HG03175 (cell line): ENCODE data around the gene TIGAR.

Experiments used
- ATAC-seq: cut with Tn5 transposase; IDR thresholded peaks from one replicate; pipeline ENCODE4 v1.9.1; 2021; ENCODE audit warnings: mild to moderate bottlenecking, moderate library complexity; ENCODE audit not compliant: unreplicated experiment

TIGAR gene

DNA sequence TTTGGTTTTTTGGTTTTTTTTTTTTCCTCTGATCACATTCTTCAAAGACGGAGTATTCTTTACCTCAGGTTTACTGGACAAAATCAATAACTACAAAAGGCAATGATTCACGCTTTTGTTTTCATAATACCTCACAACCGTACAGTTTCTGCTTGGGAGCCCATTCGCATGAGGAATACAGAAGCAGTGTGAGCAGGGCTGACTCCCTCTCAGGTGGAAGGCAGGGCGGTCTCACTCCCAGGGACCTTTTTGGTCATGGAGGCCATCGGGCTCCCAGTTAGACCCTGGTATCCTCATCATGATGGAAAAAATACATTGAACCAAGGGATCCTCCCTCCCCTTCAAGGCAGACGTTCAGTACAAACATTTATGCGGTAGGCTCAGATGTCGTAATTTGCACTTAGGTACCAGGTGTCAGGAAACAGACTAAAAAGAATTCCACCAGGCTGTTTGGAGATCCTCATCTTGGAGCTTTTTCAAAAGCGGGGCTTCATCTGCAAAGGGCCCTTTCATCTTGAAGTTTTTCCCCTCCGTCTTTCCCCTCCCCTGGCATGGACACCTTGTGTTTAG is 19.0 kb upstream of the TIGAR start:
- ATAC-seq, result no peak

DNA sequence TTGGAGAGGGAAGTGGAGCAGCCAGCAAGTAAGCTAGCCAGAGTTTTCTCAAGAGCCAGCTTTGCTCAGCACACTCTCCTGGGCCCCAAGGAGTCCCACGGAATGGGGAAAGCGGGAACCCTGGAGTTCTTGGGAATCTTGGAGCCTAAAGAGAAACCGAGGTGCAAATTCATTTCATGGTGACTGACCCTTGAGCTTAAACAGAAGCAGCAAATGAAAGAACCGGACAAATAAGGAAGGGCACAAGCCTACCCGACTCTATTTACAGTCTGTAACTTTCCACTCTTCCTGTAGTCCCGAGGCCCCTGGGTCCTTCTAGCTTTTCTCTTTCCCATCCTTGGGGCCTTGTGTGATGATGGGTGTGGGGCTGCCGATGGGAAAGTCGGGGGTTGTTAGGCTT is 18.1 kb upstream of the TIGAR start:
- no peak for ATAC-seq

DNA sequence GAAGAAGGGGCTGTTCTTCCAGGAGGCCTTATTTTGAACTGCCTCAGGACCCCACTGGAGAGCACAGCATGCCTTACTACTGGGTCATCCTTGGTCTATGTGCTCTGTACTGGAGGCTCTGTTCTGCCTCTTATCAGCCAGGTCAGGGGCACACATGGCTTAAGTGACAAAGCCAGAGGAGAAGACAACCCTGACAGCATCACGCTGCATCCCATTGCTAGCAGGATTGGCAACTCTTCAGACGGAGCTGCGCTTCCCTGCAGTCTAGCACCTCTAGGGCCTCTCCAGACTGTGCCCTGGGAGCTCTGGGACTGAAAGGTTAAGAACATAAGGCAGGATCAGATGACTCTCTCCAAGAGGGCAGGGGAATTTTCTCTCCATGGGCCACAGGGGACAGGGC is 17.3 kb upstream of the TIGAR start:
- ATAC-seq, result no peak

DNA sequence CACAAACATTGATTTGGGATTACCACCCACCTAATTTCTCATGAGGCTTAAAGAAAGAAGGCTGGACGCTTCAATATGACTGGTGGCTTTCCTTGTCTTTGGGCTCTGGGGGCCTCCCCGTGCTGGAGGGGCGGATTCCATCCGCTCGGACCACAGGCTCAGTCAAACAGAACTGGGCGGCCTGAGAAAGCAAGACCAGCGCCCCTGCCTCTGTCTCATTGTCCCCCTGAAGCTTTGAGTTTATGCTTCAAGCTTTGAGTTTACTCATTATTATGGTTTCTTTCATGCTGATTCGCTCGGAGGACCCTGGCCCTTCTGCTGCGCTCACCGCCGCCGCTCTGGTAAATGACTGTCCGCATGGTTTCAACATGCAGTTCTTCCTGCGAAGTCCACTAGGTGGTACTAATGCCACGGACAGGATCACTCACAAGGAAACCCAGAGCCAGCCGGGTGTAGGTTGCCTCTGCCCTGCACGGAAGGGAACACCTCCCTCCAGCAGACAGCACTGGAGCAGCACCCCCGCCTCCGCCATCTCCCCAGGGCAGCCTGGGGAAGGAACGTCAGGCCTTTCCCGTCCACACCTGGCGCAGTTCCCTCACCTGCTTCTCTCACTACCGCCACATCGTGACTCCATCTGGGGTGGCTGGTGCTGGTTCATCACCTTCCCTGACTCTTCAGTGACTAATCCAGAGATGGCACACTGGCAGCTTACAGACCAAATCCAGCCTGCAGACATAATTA is 13.2 kb upstream of the TIGAR start:
- no peak for ATAC-seq

DNA sequence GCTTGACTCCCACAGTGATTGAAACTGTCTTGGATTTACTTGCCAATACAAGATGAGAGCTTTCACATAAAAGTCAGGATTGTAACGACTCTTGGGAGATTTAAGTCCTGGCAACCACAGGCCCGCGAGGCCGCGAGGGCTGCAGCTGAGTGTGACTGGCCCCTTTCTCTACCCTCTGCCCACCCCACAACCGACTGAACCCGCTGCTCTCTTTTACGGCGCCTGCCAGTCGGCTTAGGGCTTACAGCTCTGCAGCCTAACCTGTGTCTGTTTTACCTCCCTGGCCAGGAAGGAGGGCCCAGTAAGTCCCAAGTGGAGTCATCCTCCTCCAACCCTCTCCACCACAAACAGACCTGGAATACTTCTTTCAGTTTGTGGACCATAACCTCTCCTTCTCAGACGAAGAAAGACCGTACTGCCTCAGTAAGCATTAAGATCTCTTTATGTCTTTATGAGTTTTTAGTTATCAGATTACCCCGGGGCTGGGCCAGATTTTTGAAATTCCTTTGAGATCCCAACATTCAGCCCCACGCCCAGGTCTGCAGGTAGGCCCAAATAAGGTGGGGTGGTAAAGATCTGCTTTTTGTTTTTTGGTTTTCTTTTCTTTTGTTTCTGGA is 12.6 kb upstream of the TIGAR start:
- no peak for ATAC-seq

DNA sequence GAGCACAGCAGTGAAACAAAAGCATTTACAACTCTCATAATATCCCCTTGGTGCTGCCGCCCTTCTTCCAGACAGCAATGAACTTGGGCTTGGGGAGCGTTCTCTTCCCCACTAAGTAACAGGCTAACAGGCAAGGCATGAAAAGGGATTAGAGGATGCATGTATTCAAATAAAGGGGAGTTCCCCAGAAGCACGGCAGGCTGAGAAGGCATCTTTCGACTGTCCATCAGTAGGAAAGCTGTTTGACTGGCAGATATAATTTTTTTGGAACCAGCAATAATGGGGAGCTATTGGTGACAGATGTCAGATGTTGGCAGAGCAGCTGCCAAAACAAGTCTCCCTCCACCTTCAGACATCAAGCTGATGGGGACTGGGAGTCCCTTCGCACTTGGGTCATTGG is 9.2 kb upstream of the TIGAR start:
- no peak for ATAC-seq

DNA sequence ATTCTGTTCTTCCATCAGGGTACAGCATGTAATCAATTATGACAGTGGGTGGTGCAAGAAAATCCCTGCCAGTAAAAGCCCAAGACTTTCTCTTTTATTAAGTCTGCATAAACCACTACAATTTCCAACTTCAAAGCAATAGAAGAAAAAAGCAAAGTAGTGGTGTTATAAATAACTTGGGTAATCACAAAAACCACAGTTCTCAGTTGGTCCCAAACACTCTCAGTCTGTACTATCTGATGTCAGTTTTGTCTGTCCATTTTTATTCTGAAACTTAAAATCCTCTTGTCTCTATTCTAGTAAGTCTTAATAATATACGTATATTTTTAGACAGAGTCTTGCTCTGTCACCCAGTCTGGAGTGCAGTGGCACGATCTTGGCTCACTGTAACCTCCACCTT is 8.8 kb upstream of the TIGAR start:
- no peak for ATAC-seq

DNA sequence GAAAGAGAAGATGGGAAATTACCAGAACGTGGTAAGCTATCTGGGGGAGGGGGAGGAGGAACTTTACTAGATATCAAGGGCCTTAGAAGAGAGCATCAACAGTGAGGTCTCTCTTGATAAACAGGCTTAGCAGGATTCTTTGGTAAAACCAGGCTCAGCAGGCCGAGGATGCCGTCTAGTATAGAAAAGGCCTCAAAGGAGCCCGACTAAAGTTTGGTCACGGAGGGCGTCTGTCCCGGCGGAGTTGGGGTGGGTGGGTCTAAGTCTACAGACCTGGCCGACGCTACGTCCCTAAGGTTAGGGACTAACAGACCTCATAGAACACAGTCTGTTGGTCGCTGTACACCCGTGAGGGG is 538 bp upstream of the TIGAR start:
- ATAC-seq, result peak; percentile 39

DNA sequence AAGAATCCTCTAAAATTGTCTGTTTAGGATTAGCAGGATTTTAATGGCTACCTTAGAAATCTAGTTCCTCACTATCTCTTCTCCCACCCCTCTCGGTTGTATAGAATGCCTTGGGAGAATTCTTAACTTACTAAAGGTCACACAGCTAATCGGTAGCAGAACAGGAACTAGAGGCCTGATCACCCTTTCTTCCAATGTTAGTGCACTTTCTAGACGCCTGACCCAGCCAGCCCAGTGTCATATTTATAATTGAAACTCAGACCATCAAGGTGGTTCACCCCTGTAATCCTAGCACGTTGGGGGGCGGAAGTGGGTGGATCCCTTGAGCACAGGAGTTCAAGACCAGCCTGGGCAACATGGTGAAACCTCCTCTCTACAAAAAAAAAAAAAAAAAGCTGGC is 1.7 kb downstream of the TIGAR start:
- no peak for ATAC-seq

DNA sequence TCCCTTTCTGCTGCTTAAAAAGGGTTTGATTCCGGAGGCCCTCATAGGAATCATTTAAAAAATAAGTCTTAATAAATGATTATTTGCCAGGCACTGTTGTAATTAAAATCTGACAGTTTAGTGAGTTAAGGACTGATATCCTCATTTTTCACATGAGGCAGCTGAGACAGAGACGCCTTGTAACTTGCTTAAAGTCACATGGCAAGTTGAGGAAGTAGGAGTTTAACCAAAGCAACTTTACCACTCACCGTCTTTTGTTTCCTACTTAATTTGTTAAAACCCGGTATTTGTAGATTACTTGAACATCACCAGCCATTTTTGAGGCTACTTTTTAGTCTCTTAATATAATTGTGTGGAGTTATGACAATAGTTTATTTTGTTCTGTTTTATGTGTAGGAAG is 2.4 kb downstream of the TIGAR start:
- ATAC-seq, result no peak

DNA sequence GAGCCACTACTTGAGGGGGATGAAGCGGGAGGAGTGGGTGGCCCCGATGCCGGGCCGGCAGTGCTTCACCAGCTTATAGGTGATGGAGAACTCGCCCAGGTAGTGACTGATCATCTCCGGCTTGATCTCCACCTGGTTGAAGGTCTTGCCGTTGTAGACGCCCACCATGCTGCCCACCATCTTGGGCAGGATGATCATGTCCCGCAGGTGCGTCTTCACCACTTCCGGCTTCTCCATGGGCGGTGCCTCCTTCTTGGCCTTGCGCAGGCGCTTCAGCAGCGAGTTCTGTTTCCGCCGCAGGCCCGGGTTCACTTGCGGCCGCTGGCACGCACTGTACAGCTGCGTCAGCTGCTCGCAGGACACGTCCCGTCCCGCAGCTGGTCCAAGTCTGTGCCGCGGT is 3.4 kb downstream of the TIGAR start:
- no peak for ATAC-seq

DNA sequence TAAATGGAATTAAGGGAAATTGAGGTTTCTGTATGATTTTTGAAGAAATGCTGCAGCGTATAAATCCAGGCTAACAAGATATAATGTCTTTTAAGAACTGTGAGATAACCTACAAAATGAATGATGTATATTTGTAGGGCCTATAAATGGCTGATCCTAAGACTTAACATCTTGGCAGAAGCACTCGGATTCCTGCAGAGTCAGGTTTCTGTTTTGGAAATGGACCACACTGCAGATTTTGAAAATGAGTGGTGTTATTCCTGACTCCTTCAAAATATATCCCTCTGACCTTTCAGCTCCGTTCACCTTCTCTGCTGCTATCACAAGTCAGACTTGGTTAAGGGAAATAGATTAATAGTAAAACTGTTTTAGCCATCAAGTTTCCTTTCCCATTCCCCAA is 5.0 kb downstream of the TIGAR start:
- no peak for ATAC-seq

DNA sequence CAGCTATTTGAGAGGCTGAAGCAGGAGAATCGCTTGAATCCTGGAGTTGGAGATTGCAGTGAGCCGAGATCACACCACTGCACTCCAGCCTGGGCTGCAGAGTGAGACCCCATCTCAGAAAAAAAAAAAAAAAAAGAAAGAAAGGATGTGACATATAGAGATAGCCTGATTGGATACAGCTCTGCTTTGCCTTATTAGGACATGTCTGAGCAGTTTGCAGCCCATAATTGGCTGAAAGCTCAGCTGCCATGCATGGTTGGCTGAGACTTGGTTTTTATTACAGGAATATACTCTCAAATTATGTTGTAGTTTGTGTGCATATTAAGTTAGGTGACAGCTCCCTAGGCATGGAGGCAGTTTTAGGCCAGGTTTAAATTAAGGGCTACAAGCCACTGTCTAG is 6.3 kb downstream of the TIGAR start:
- ATAC-seq, result no peak

DNA sequence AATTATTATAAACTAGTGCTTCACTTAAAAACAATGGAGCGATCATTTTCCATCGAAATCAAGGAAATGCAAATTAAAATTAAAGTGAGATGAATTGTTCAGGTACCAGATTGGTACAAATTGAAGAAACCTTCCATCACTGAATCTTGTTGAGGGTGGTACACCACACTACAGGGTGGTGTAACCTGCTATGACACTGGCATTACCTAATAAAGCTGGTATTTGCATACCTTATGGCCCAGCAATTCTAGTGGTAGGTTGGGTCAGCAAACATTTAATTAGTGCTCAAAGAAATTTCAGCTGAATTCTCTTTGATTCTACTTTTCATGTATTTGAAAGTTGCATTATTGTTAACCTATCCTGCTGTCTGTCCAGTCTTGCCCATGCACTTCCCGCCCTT is 9.2 kb downstream of the TIGAR start:
- no peak for ATAC-seq

DNA sequence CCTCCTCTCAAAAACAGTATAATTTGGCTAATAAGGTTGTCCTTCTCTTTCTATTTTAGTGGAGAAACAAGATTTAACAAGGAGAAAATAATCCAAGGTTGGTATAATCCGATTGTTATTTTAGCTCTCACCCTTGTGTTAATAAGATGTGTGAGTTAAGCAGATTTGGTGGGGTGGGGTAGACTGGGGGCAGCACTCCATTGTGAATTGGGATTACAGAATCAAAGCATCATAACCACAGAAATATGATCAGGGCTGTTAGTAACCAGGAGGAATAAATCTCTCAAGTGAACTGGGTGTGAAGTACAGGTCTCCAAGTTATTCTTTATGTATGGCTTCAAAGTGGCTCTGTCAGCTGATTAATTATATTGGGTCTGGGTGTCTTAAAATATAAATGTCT is 10.2 kb downstream of the TIGAR start:
- no peak for ATAC-seq

DNA sequence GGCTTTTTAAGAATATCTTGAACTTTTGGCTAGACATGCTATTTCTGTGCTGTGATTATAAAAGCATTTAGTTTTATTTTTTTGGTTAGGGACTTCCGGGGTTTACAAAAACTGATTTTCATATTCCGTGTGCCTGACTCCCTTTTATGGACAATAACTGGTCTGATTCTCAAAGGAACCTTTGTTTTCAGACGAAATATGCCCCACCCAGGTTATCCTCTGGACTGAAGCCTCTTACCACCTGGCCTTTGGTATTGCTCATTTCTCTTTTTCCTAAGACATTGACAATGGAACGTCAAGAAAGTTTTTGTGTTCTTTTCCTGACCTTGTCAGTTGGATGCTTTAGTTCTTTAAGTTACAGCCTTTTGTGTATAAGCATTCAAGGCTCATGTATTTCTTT is 10.8 kb downstream of the TIGAR start:
- no peak for ATAC-seq

DNA sequence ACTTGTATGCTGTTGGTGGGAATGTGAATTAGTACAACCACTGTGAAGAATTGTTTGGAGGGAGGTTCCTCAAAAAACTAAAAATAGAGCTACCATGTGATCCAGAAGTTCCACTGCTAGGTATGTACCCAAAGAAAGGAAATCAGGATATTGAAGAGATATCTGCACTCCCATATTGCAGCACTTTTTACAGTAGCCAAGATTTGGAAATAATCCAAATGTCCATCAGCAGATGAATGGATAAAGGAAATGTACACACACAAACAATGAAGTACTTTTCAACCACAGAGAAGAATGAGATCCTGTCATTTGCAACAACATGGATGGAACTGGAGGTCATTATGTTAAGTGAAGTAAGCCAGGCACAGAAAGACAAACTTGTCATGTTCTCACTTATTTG is 25.9 kb downstream of the TIGAR start:
- no peak for ATAC-seq

DNA sequence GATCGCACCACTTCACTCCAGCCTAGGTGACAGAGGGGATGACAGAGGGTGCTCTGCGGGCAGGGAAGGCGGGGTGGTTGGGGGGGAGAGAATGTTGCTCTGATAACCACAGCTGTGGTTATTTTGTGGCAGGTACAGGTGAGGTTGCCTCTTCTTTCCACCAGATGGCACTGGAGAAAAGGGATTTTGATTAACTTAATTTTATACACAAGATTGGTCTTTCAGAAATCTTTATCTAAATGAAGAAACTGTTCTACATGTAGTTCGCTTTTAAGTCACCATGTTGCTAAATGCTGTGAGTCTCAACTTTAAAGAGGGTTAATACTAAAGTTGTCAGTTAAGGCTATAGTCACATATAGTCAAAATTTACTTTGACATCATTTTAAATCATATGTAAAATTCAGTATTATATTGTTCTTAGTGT is 32.8 kb downstream of the TIGAR start:
- no peak for ATAC-seq

DNA sequence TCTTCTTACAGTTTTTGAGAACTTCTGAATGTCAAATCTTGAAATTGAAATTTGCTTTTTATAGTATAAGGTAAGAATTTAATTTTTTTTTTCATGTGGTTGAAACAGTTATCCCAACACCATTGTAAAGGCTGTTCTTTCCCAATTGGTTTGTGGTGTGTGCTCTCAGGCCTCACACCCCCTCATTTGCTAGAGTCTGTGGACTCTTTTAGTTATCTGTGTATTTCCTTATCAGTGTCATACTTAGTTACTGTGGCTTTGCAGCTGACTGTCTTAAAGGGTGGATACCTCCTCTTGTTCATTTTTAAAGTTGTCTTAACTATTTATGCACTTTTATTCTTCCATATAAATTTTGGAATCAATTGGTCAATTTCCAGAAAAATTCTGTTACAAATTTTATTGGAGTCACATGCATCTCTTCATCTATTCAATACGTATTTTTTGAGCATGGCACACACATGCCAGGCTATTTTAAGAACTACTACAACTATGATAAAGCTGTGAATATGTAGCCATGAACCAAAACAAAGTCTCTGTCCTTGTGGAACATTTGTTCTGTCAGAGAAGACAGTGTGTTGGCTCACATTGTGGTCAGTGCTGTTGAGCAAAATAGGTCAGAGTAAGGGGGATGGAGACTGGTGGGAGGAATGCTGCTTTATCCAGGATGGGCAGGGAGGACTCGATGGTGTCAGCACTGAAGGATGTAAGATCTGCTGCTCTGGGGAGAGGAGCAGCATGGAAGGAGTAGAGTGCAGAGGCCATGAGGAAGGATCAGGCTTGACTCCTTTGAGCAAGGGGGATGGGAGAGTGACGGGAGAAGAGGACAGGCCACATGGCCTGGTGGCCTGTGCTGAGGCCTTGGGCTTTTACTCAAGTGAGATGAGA is 34.4 kb downstream of the TIGAR start:
- no peak for ATAC-seq

DNA sequence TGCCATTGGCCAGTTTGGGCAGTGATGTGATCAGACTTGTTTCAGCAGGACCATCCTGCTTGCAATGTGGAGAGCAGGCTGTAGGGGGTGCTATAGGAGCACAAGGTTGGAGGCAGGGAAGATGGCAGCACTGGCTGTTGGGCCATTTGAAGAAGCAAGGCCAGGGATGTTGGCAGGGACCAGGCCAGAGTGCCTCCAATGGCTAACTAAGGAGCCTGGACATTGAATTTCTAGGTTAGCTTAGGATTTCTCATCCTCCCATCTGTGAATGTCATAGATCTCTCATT is 35.0 kb downstream of the TIGAR start:
- ATAC-seq, result no peak

DNA sequence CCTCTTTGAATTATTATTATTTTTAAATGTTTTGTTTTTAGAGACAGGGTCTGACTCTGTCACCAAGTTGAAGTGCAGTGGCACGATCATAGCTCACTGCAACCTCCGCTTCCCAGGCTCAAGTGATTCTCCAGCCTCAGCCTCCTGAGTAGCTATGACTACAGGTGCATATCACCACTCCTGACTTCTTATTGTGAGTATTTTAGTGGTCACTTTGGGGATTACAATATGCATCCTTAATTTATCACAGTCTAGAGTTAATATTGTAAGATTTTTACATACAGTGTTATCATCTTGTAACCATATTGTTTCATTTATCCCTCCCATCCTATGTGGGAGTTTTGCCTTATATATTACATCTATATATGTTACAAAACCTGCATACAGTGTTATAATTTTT is 45.1 kb downstream of the TIGAR start:
- ATAC-seq, result no peak

DNA sequence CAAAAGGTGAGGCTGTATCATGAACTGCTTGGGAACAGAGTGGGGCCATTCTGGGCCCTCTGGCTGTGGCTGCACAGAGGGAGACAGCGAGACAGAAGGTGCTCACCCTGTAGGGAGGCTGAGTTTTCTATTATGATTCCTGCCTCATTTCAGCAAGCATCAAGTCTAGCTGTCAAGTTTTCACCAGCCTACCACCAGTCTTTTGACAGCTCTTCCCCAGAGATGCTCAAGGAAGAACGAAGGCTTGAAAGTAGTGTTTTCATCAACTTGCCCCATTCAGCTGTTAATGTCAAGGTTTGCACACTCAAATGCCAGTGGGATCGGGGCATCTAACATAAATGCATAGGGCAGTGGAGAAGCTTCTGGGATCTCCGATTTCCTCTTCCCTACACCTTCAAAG is 48.5 kb downstream of the TIGAR start:
- no peak for ATAC-seq
